CD4-positive, alpha-beta T cell treated with Interleukin-1 beta for 1 hour (primary cell): ENCODE measurements around the gene FHOD3.

ENCODE experiments used
- DNase-seq, 2 donors: peaks; one replicate each; pipeline ENCODE4 v3.0.0-alpha.2; 2020 to 2022

The FHOD3 gene

GRCh38 chr18:36387310-36387709, 89.8 kb downstream of the FHOD3 start:
- no peak for DNase-seq

- DNase-seq = no peak
Measured at GRCh38 chr18:36388310-36388709, 90.8 kb downstream of the FHOD3 start.

- DNase-seq = no peak
Measured at GRCh38 chr18:36389027-36389426, 91.5 kb downstream of the FHOD3 start.

GRCh38 chr18:36389811-36390581, 92.5 kb downstream of the FHOD3 start:
- no peak for DNase-seq

GRCh38 chr18:36391426-36392145, 94.1 kb downstream of the FHOD3 start:
- no peak for DNase-seq

GRCh38 chr18:36392164-36392978, 94.9 kb downstream of the FHOD3 start:
- no peak for DNase-seq

GRCh38 chr18:36392979-36393287, 95.4 kb downstream of the FHOD3 start:
- DNase-seq = no peak

GRCh38 chr18:36394486-36394885, 97.0 kb downstream of the FHOD3 start:
- DNase-seq = no peak

- DNase-seq = no peak
Measured at GRCh38 chr18:36396190-36396589, 98.7 kb downstream of the FHOD3 start.

GRCh38 chr18:36397033-36397432, 99.5 kb downstream of the FHOD3 start:
- no peak for DNase-seq

GRCh38 chr18:36398419-36398818, 100.9 kb downstream of the FHOD3 start:
- no peak for DNase-seq

GRCh38 chr18:36399055-36399454, 101.5 kb downstream of the FHOD3 start:
- no peak for DNase-seq

- DNase-seq = no peak
Measured at GRCh38 chr18:36401462-36401861, 103.9 kb downstream of the FHOD3 start.

- DNase-seq = no peak
Measured at GRCh38 chr18:36402765-36403396, 105.4 kb downstream of the FHOD3 start.

- no peak for DNase-seq
Measured at GRCh38 chr18:36403896-36404820, 106.6 kb downstream of the FHOD3 start.

GRCh38 chr18:36405611-36406010, 108.1 kb downstream of the FHOD3 start:
- no peak for DNase-seq

GRCh38 chr18:36406805-36407204, 109.3 kb downstream of the FHOD3 start:
- DNase-seq = no peak

GRCh38 chr18:36408606-36409005, 111.1 kb downstream of the FHOD3 start:
- DNase-seq = no peak

GRCh38 chr18:36409779-36410178, 112.3 kb downstream of the FHOD3 start:
- DNase-seq = no peak

- no peak for DNase-seq
Measured at GRCh38 chr18:36410346-36410745, 112.8 kb downstream of the FHOD3 start.

GRCh38 chr18:36411745-36412168, 114.2 kb downstream of the FHOD3 start:
- DNase-seq = no peak

- DNase-seq = no peak
Measured at GRCh38 chr18:36412778-36413177, 115.3 kb downstream of the FHOD3 start.
